Spleen (tissue), 11 donors: ENCODE data around the gene TMEM134. TPM values are rescaled to one million over a fixed set of nuclear protein-coding genes. Genes with fewer than 3 reads are reported as not detected.

Experiments used
- DNase-seq: peaks from one replicate; pipeline ENCODE4 v3.0.0-alpha.2; 2020
- H3K27ac ChIP-seq, 8 donors: fragments of 200-600 bp; sonication (generic) in 7 of 8; 1 replicate in 4 of 8; 2 replicates in 4 of 8; pipeline versions ENCODE4 v1.5.0 to v1.8.0; 2016 to 2021; ENCODE audit warnings: inconsistent platforms in 4 of 8, mild to moderate bottlenecking in 4 of 8, moderate library complexity in 1 of 8
- H3K27me3 ChIP-seq, 7 donors: fragments of 200-600 bp; sonication (generic) in 6 of 7; replicated peaks in 1 of 7; 1 replicate in 4 of 7; 2 replicates in 3 of 7; pipeline versions ENCODE4 v1.5.0 to v1.8.0; 2016 to 2021; ENCODE audit warnings: inconsistent platforms in 3 of 7, mild to moderate bottlenecking in 1 of 7
- H3K36me3 ChIP-seq, 6 donors: fragments of 200-600 bp; sonication (generic) in 5 of 6; 1 replicate in 4 of 6; 2 replicates in 2 of 6; pipeline versions ENCODE4 v1.5.0 to v1.8.0; 2016 to 2021; ENCODE audit warnings: inconsistent platforms in 2 of 6
- H3K4me1 ChIP-seq, 6 donors: fragments of 200-600 bp; sonication (generic) in 5 of 6; 1 replicate in 3 of 6; 2 replicates in 3 of 6; pipeline versions ENCODE4 v1.5.0 to v1.8.0; 2016 to 2021; ENCODE audit warnings: inconsistent platforms in 3 of 6
- H3K4me3 ChIP-seq, 8 donors: fragments of 200-600 bp; sonication (generic) in 7 of 8; 1 replicate in 4 of 8; 2 replicates in 4 of 8; pipeline versions ENCODE4 v1.5.0 to v1.8.0; 2016 to 2021; ENCODE audit warnings: inconsistent platforms in 4 of 8, mild to moderate bottlenecking in 4 of 8, moderate library complexity in 2 of 8
- H3K9me3 ChIP-seq, 8 donors: fragments of 200-600 bp; sonication (generic) in 7 of 8; 1 replicate in 4 of 8; 2 replicates in 4 of 8; pipeline versions ENCODE4 v1.5.0 to v1.8.0; 2016 to 2021; ENCODE audit warnings: inconsistent platforms in 4 of 8
- CTCF ChIP-seq, 11 experiments: fragments of 200-600 bp in 7 of 11; fragments of 450-650 bp in 4 of 11; sonication (generic) in 4 of 11; IDR thresholded peaks in 8 of 11; conservative IDR thresholded peaks in 3 of 11; 1 replicate in 7 of 11; 2 replicates in 4 of 11; pipeline versions ENCODE4 v1.4.0 to v1.8.0; 2016 to 2021; ENCODE audit warnings: antibody characterized with exemption in 11 of 11, inconsistent platforms in 4 of 11, mild to moderate bottlenecking in 1 of 11
- POLR2A ChIP-seq, 3 donors: fragments of 450-650 bp; IDR thresholded peaks; one replicate each; pipeline ENCODE4 v1.5.1; 2017; ENCODE audit warnings: antibody characterized with exemption in 3 of 3, mild to moderate bottlenecking in 1 of 3
- POLR2AphosphoS5 ChIP-seq, 3 donors: sonication (generic); formaldehyde crosslinking; IDR thresholded peaks; one replicate each; pipeline ENCODE4 v1.5.1; 2017; ENCODE audit warnings: antibody characterized with exemption in 3 of 3
- WGBS, 5 donors: extraction: QIAGEN DNeasy Blood & Tissue Kit in 3 of 5; methylation state at CpG; one replicate each; pipeline versions ENCODE4 v1.1.5 to v1.1.7; 2013 to 2018; 5-methylcytosine and 5-hydroxymethylcytosine counted together
- intact Hi-C: fragments of 100-400 bp; cut with DNase I; formaldehyde crosslinking; loops from one replicate; pipeline ENCODE4 v1.15.0; 2023; ENCODE audit warnings: low total_unique reads
- polyA plus RNA-seq, 3 donors: library from polyadenylated mRNA; stranded (reverse); fragments of 200-250 nt; gene quantifications; one replicate each; pipeline ENCODE4 v1.2.1, GENCODE V29; 2013
- total RNA-seq, 7 donors: library from RNA; depleted of rRNA in 3 of 7; stranded (reverse); fragments of >200 nt in 3 of 7; fragmentation: NEBNext Ultra II Directional in 4 of 7; extraction: Animal tissue kit (Norgen Biotek cat#: 25700) in 4 of 7; gene quantifications; one replicate each; pipeline versions ENCODE4 v1.1.0 to v1.2.1, GENCODE V29; 2016 to 2021
- donor health status: healthy with polysubstance abuse.
- donor health status: DM: no; HTN: no; CAD: no; lungs with moderate emphysema.
- donor health status: DM: no; HTN: no; CAD: no.
- donor health status: Bipolar disorder and iron deficiency.
- donor health status: healthy.
- donor health status: DM: no; HTN: no; CAD: no.
- donor health status: DM: yes; HTN: yes; CAD: no.

TMEM134 gene
- total and polyA plus RNA-seq, 10 donors: 48.5 to 192 (median 94.8) TPM

GRCh38 chr11:67492069-67492727 is 23.1 kb upstream of the TMEM134 start:
- Histone ChIP-seq H3K9me3 (no peaks in the 10 kb centered on the region), H3K27ac (no peak overlapping the region), H3K4me1 (peaks cover 0 to 14% (median 3%) of the 10 kb centered on the region in 6 donors), H3K36me3 (peaks cover 0 to 100% (median 94%) of the 10 kb centered on the region in 6 donors), H3K27me3 (no peaks in the 10 kb centered on the region), H3K4me3 (no peak overlapping the region)
- 87 to 94% (median 89%) methylated on average over 3 to 19 of the region's 19 CpGs for WGBS, 5 donors
- intact Hi-C loops: no loop called here
- no peak for DNase-seq
- no peak for TF ChIP-seq POLR2A (IDR thresholded peaks at IDR 0.05)
- peak in 1 of 3 donors; percentile 41 for TF ChIP-seq POLR2AphosphoS5 (IDR thresholded peaks at IDR 0.05)

- no peak for DNase-seq
- 83 to 94% (median 85%) methylated on average over 17 to 24 of the region's 24 CpGs for WGBS, 5 donors
- Histone ChIP-seq H3K4me1 (peaks cover 3 to 21% (median 10%) of the 10 kb centered on the region in 6 donors), H3K36me3 (peaks cover 0 to 100% (median 91%) of the 10 kb centered on the region in 6 donors), H3K4me3 (no peak overlapping the region), H3K27me3 (no peaks in the 10 kb centered on the region), H3K9me3 (no peaks in the 10 kb centered on the region), H3K27ac (no peak overlapping the region)
- intact Hi-C loops: no loop called here
- TF ChIP-seq POLR2AphosphoS5 (IDR thresholded peaks at IDR 0.05) (no peak), CTCF (IDR thresholded peaks at IDR 0.05 in 8 of 11, conservative IDR thresholded peaks at IDR 0.05 in 3 of 11) (no peak), POLR2A (IDR thresholded peaks at IDR 0.05) (no peak)
These were observed 22.4 kb upstream of the TMEM134 start for GRCh38 chr11:67491276-67492068.

GRCh38 chr11:67490727-67491065 is 21.6 kb upstream of the TMEM134 start:
- TF ChIP-seq POLR2AphosphoS5 (IDR thresholded peaks at IDR 0.05): peak in 1 of 3 donors; percentile 65
- no peak for TF ChIP-seq POLR2A (IDR thresholded peaks at IDR 0.05)
- TF ChIP-seq CTCF (IDR thresholded peaks at IDR 0.05 in 8 of 11, conservative IDR thresholded peaks at IDR 0.05 in 3 of 11): no peak
- WGBS, 5 donors: 88 to 91% (median 90%) methylated on average over 10 to 15 of the region's 15 CpGs
- no peak overlapping the region for H3K4me3 ChIP-seq
- DNase-seq: peak; percentile 75
- intact Hi-C loops: no loop called here
- H3K4me1 ChIP-seq: peaks cover 9 to 29% (median 18%) of the 10 kb centered on the region in 6 donors
- H3K9me3 ChIP-seq: no peaks in the 10 kb centered on the region
- no peaks in the 10 kb centered on the region for H3K27me3 ChIP-seq
- peaks cover 0 to 93% (median 84%) of the 10 kb centered on the region in 6 donors for H3K36me3 ChIP-seq
- H3K27ac ChIP-seq: no peak overlapping the region

- Histone ChIP-seq H3K27me3 (no peaks in the 10 kb centered on the region), H3K36me3 (peaks cover 0 to 87% (median 78%) of the 10 kb centered on the region in 6 donors), H3K27ac (no peak overlapping the region), H3K4me1 (peaks cover 13 to 35% (median 24%) of the 10 kb centered on the region in 6 donors), H3K4me3 (no peak overlapping the region), H3K9me3 (no peaks in the 10 kb centered on the region)
- intact Hi-C loops: no loop called here
- 88 to 93% (median 89%) methylated on average over 13 to 23 of the region's 23 CpGs for WGBS, 5 donors
- DNase-seq: peak; percentile 74
- TF ChIP-seq POLR2AphosphoS5 (IDR thresholded peaks at IDR 0.05) (peak; percentile 7 to 56 (median 8)), POLR2A (IDR thresholded peaks at IDR 0.05) (no peak)
These were observed 21.1 kb upstream of the TMEM134 start for GRCh38 chr11:67489885-67490726.
